ENCODE results near the gene STK38L.

The STK38L gene

GRCh38 chr12:27303139-27304111, 59.3 kb downstream of the STK38L start:
- Histone ChIP-seq H3K36me3 (no peaks in the 10 kb centered on the region; the same call in 1 of the 2 replicates), H3K9me3 (ENCODE audit: severe bottlenecking) (no peaks in the 10 kb centered on the region), H3K4me3 (ENCODE audit: low read depth, low read length) (no peak overlapping the region), H3K27ac (no peak overlapping the region), H3K27me3 (ENCODE audit: insufficient read depth, low read depth, severe bottlenecking) (no peaks in the 10 kb centered on the region)
- TF ChIP-seq CTCF (IDR thresholded peaks at IDR 0.05; ENCODE audit: low read depth, low read length), result no peak
- no peak for DNase-seq

GRCh38 chr12:27304856-27305255, 60.8 kb downstream of the STK38L start:
- H3K9me3 ChIP-seq (ENCODE audit: severe bottlenecking), result no peaks in the 10 kb centered on the region
- H3K27me3 ChIP-seq (ENCODE audit: insufficient read depth, low read depth, severe bottlenecking), result no peaks in the 10 kb centered on the region
- DNase-seq, result no peak
- H3K36me3 ChIP-seq, result peaks cover 5% of the 10 kb centered on the region; the same call in 1 of the 2 replicates
- TF ChIP-seq CTCF (IDR thresholded peaks at IDR 0.05; ENCODE audit: low read depth, low read length), result no peak
- no peak overlapping the region for H3K27ac ChIP-seq
- H3K4me3 ChIP-seq (ENCODE audit: low read depth, low read length), result no peak overlapping the region

GRCh38 chr12:27305673-27306456, 61.8 kb downstream of the STK38L start:
- no peak overlapping the region for H3K4me3 ChIP-seq (ENCODE audit: low read depth, low read length)
- H3K9me3 ChIP-seq (ENCODE audit: severe bottlenecking), result no peaks in the 10 kb centered on the region
- no peak for DNase-seq
- H3K27ac ChIP-seq, result no peak overlapping the region
- no peak for TF ChIP-seq CTCF (IDR thresholded peaks at IDR 0.05; ENCODE audit: low read depth, low read length)
- peaks cover 5% of the 10 kb centered on the region; the same call in 1 of the 2 replicates for H3K36me3 ChIP-seq
- H3K27me3 ChIP-seq (ENCODE audit: insufficient read depth, low read depth, severe bottlenecking), result no peaks in the 10 kb centered on the region

GRCh38 chr12:27309293-27309994, 65.4 kb downstream of the STK38L start:
- TF ChIP-seq CTCF (IDR thresholded peaks at IDR 0.05; ENCODE audit: low read depth, low read length), result no peak
- Histone ChIP-seq H3K36me3 (peaks cover 5% of the 10 kb centered on the region; the same call in 1 of the 2 replicates), H3K4me3 (ENCODE audit: low read depth, low read length) (no peak overlapping the region), H3K27me3 (ENCODE audit: insufficient read depth, low read depth, severe bottlenecking) (no peaks in the 10 kb centered on the region), H3K27ac (no peak overlapping the region), H3K9me3 (ENCODE audit: severe bottlenecking) (no peaks in the 10 kb centered on the region)
- no peak for DNase-seq

- TF ChIP-seq CTCF (IDR thresholded peaks at IDR 0.05; ENCODE audit: low read depth, low read length), result no peak
- no peak overlapping the region for H3K27ac ChIP-seq
- H3K4me3 ChIP-seq (ENCODE audit: low read depth, low read length), result no peak overlapping the region
- DNase-seq, result no peak
- H3K27me3 ChIP-seq (ENCODE audit: insufficient read depth, low read depth, severe bottlenecking), result no peaks in the 10 kb centered on the region
- no peaks in the 10 kb centered on the region for H3K9me3 ChIP-seq (ENCODE audit: severe bottlenecking)
- peaks cover 5% of the 10 kb centered on the region; the same call in 1 of the 2 replicates for H3K36me3 ChIP-seq
Measured at GRCh38 chr12:27309995-27310315, 65.9 kb downstream of the STK38L start.
